SU-DHL-6 (cell line): Measurements from ENCODE around the gene ZBTB44.

Source experiments
- EZH2phosphoT487 ChIP-seq: fragments of 200-600 bp; sonication (generic), shearing (Covaris generic); conservative IDR thresholded peaks from 2 replicates; pipeline ENCODE4 v1.6.1; 2018; ENCODE audit warnings: mild to moderate bottlenecking, antibody characterized with exemption, low read length, moderate library complexity, mixed read lengths
- TF ChIP-seq, protein P1 (sequence below): fragments of 200-600 bp; sonication (generic); IDR thresholded peaks from one replicate; pipeline ENCODE4 v1.5.1; 2017; ENCODE audit warnings: antibody characterized with exemption, mild to moderate bottlenecking, low read length, moderate library complexity; ENCODE audit not compliant: insufficient read depth, poor library complexity, severe bottlenecking

DNA sequence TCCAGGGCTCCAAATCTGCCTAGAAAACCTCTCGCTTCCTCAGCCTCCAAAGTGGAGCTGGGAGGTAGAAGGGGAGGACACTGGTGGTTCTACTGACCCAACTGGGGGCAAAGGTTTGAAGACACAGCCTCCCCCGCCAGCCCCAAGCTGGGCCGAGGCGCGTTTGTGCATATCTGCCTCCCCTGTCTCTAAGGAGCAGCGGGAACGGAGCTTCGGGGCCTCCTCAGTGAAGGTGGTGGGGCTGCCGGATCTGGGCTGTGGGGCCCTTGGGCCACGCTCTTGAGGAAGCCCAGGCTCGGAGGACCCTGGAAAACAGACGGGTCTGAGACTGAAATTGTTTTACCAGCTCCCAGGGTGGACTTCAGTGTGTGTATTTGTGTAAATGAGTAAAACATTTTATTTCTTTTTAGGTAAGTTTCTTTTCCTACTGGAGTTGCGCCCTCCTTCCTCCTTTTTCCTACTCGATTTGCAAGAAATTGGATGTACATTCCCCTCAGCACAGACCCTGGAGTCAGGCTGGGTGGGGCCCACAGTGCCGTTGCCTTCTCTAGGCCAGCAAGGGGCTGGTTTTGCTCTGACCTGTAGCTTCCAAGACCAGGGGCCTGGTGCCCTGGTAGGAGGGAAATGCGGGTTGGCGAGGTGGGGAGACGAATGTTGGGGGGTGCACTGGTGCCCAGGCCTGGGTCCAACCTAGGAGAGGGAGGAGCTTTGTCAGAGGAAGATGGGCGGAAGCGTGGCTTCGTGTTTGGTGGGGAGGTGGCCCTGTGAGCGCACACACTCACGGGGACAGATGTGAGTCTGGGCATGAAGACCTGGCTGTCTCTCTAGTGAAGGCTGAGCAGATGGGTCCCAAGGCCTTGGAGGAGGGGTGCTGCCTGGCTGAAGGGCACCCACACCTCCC lies 104.5 kb downstream of the ZBTB44 start:
- TF ChIP-seq, protein P1, sequence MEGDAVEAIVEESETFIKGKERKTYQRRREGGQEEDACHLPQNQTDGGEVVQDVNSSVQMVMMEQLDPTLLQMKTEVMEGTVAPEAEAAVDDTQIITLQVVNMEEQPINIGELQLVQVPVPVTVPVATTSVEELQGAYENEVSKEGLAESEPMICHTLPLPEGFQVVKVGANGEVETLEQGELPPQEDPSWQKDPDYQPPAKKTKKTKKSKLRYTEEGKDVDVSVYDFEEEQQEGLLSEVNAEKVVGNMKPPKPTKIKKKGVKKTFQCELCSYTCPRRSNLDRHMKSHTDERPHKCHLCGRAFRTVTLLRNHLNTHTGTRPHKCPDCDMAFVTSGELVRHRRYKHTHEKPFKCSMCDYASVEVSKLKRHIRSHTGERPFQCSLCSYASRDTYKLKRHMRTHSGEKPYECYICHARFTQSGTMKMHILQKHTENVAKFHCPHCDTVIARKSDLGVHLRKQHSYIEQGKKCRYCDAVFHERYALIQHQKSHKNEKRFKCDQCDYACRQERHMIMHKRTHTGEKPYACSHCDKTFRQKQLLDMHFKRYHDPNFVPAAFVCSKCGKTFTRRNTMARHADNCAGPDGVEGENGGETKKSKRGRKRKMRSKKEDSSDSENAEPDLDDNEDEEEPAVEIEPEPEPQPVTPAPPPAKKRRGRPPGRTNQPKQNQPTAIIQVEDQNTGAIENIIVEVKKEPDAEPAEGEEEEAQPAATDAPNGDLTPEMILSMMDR = no peak
- TF ChIP-seq EZH2phosphoT487 = no peak
